Measurements from ENCODE around the gene STYX. TPM values are rescaled to one million over a fixed set of nuclear protein-coding genes. Genes with fewer than 3 reads are reported as not detected.

Gene STYX
- total and polyA plus RNA-seq, 2 of the 8 experiments (the other 6 are each of a cell fraction or from before 2014, with no cell fraction given) = 8.3 to 29.0 TPM

- TF ChIP-seq CTCF (IDR thresholded peaks at IDR 0.05; ENCODE audit: control extremely low read depth in 1 of 3, insufficient read depth in 1 of 3, low read depth in 1 of 3, low read length in 3 of 3) (no peak), BCL11A (IDR thresholded peaks at IDR 0.05; ENCODE audit: low read depth in 2 of 2, low read length in 2 of 2) (no peak), PHF8 (conservative IDR thresholded peaks at IDR 0.05; ENCODE audit: low read depth, low read length) (no peak)
Measured at GRCh38 chr14:52792097-52792415, 62.1 kb downstream of the STYX start (continued).

Measured in H1 (cell line).